A549 (cell line): ENCODE measurements around the gene TMEM229A. TPM values are rescaled to one million over a fixed set of nuclear protein-coding genes. Genes with fewer than 3 reads are reported as not detected.

Source experiments
- ATAC-seq, 2 experiments: fragments of 200-7000 bp in 1 of 2; fragments of >200 bp in 1 of 2; cut with Nextera tagmentation in 1 of 2; cut with Tn5 transposase in 1 of 2; 3 replicates each; pipeline versions ENCODE4 v1.8.0 to v1.9.1; 2018 to 2020; ENCODE audit warnings: mild to moderate bottlenecking in 1 of 2, moderate library complexity in 1 of 2
- CTCF ChIA-PET: fragments of 300-600 bp; sonication (Branson Sonifier 250); formaldehyde crosslinking; extraction: SDS; loops from one replicate; lab custom pipeline; 2021; ENCODE audit warnings: antibody characterized with exemption, inconsistent platforms; lab: Yijun Ruan, JAX
- POLR2A ChIA-PET: fragments of 350-600 bp; formaldehyde crosslinking; extraction: SDS; loops from one replicate; lab custom pipeline; 2021; ENCODE audit warnings: antibody characterized with exemption, inconsistent platforms; lab: Yijun Ruan, JAX
- DNase-seq, 2 experiments: peaks; one replicate each; pipeline versions ENCODE4 v3.0.0 to v3.0.0-alpha.2; 2011 to 2016; ENCODE audit warnings: low read depth in 1 of 2, low spot score in 1 of 2
- FAIRE-seq: peaks from 2 replicates; lab custom pipeline; 2011; peaks lifted over from hg19 to GRCh38; lab: Jason Lieb, UNC
- H3K27ac ChIP-seq, 2 experiments: fragments of >200 bp; sonication (Bioruptor Twin); formaldehyde crosslinking; 3 replicates each; pipeline ENCODE4 v1.5.1; 2016 to 2017
- H3K4me1 ChIP-seq: fragments of >200 bp; sonication (Bioruptor Twin); formaldehyde crosslinking; 3 replicates; pipeline ENCODE4 v1.6.1; 2016
- H3K4me2 ChIP-seq: fragments of >200 bp; sonication (Bioruptor Twin); formaldehyde crosslinking; 3 replicates; pipeline ENCODE4 v1.6.1; 2016
- H3K4me3 ChIP-seq: fragments of >200 bp; sonication (Bioruptor Twin); formaldehyde crosslinking; 3 replicates; pipeline ENCODE4 v1.5.1; 2016
- H3K9me3 ChIP-seq: fragments of >200 bp; sonication (Bioruptor Twin); formaldehyde crosslinking; 3 replicates; pipeline ENCODE4 v1.6.1; 2016
- ATOH8 ChIP-seq: fragments of 250-450 bp; sonication (Bioruptor Pico); IDR thresholded peaks from 2 replicates; pipeline ENCODE4 v1.5.0; 2020; ENCODE audit warnings: low read depth, mild to moderate bottlenecking, moderate library complexity
- CBX2 ChIP-seq: fragments of 200-600 bp; sonication (generic); IDR thresholded peaks from 2 replicates; pipeline ENCODE4 v1.6.1; 2016; ENCODE audit warnings: low read depth, mild to moderate bottlenecking, borderline replicate concordance
- CBX8 ChIP-seq: fragments of 200-600 bp; sonication (generic); IDR thresholded peaks from 2 replicates; pipeline ENCODE4 v1.6.1; 2016
- CEBPB ChIP-seq, 2 experiments: fragments of >200 bp in 1 of 2; sonication (Bioruptor Twin) in 1 of 2; formaldehyde crosslinking in 1 of 2; IDR thresholded peaks; 2 replicates each; pipeline ENCODE4 v1.6.1; 2012 to 2016
- CHD4 ChIP-seq: fragments of 200-600 bp; sonication (generic); IDR thresholded peaks from 2 replicates; pipeline ENCODE4 v1.6.1; 2016; ENCODE audit warnings: antibody characterized with exemption, mild to moderate bottlenecking, borderline replicate concordance
- EHF ChIP-seq: fragments of 250-450 bp; sonication (Bioruptor Pico); IDR thresholded peaks from 2 replicates; pipeline ENCODE4 v1.5.0; 2020; ENCODE audit warnings: mild to moderate bottlenecking
- EP300 ChIP-seq, 2 experiments: fragments of >200 bp; sonication (Bioruptor Twin); formaldehyde crosslinking; IDR thresholded peaks; 2 replicates in 1 of 2; 3 replicates in 1 of 2; pipeline ENCODE4 v1.6.1; 2016 to 2017
- ESRRA ChIP-seq: fragments of 150-350 bp; IDR thresholded peaks from 2 replicates; pipeline ENCODE4 v1.6.1; 2014; ENCODE audit warnings: mild to moderate bottlenecking, low read length, borderline replicate concordance
- HES2 ChIP-seq: fragments of >200 bp; sonication (Bioruptor Twin); formaldehyde crosslinking; IDR thresholded peaks from 2 replicates; pipeline ENCODE4 v1.6.1; 2016
- HOXA7 ChIP-seq: fragments of 250-450 bp; sonication (Bioruptor Pico); IDR thresholded peaks from 2 replicates; pipeline ENCODE4 v1.5.0; 2020; ENCODE audit warnings: mild to moderate bottlenecking, moderate library complexity
- HOXB5 ChIP-seq: fragments of 250-450 bp; sonication (Bioruptor Pico); IDR thresholded peaks from 2 replicates; pipeline ENCODE4 v1.5.0; 2020; ENCODE audit warnings: mild to moderate bottlenecking, moderate library complexity
- JUN ChIP-seq, 2 experiments: fragments of >200 bp; sonication (Bioruptor Twin); formaldehyde crosslinking; IDR thresholded peaks; 2 replicates in 1 of 2; 3 replicates in 1 of 2; pipeline ENCODE4 v1.6.1; 2016 to 2017
- JUNB ChIP-seq: fragments of >200 bp; sonication (Bioruptor Twin); formaldehyde crosslinking; IDR thresholded peaks from 2 replicates; pipeline ENCODE4 v1.6.1; 2016
- KDM1A ChIP-seq: fragments of 200-600 bp; sonication (generic); IDR thresholded peaks from 2 replicates; pipeline ENCODE4 v1.6.1; 2016; ENCODE audit warnings: low read depth, mild to moderate bottlenecking
- MAX ChIP-seq: IDR thresholded peaks from 2 replicates; pipeline ENCODE4 v1.6.1; 2012
- MAZ ChIP-seq: fragments of 150-350 bp; IDR thresholded peaks from 2 replicates; pipeline ENCODE4 v1.6.1; 2014; ENCODE audit warnings: antibody characterized with exemption, low read depth, low read length, borderline replicate concordance
- MYC ChIP-seq: IDR thresholded peaks from 2 replicates; pipeline ENCODE4 v1.6.1; 2012; ENCODE audit warnings: mild to moderate bottlenecking, inconsistent platforms, low read length, improper control_type of control experiment, borderline replicate concordance
- NPAS2 ChIP-seq: fragments of 250-450 bp; sonication (Bioruptor Pico); IDR thresholded peaks from 2 replicates; pipeline ENCODE4 v1.8.0; 2022; ENCODE audit warnings: mild to moderate bottlenecking, moderate library complexity, borderline replicate concordance
- PHF8 ChIP-seq: fragments of 200-600 bp; sonication (generic); IDR thresholded peaks from 2 replicates; pipeline ENCODE4 v1.6.1; 2016; ENCODE audit warnings: low read depth, mild to moderate bottlenecking, antibody characterized with exemption, moderate library complexity, borderline replicate concordance
- POLR2A ChIP-seq: IDR thresholded peaks from 2 replicates; pipeline ENCODE4 v1.6.1; 2012; ENCODE audit warnings: mild to moderate bottlenecking, low read length
- RCOR1 ChIP-seq: fragments of 150-350 bp; IDR thresholded peaks from 2 replicates; pipeline ENCODE4 v1.6.1; 2014; ENCODE audit warnings: antibody characterized with exemption, low read length, low read depth
- REST ChIP-seq: fragments of 200-600 bp; sonication (generic); IDR thresholded peaks from 2 replicates; pipeline ENCODE4 v1.6.1; 2016; ENCODE audit warnings: antibody characterized with exemption, mild to moderate bottlenecking, moderate library complexity
- RFX5 ChIP-seq: fragments of 450-650 bp; IDR thresholded peaks from 2 replicates; pipeline ENCODE4 v1.7.1; 2014; ENCODE audit warnings: antibody characterized with exemption, mild to moderate bottlenecking, moderate library complexity
- TP53 ChIP-seq: fragments of 250-450 bp; sonication (Bioruptor Pico); IDR thresholded peaks from 2 replicates; pipeline ENCODE4 v1.5.0; 2021; ENCODE audit warnings: mild to moderate bottlenecking, moderate library complexity
- ZFP36 ChIP-seq: fragments of 450-650 bp; IDR thresholded peaks from 2 replicates; pipeline ENCODE4 v1.6.1; 2014; ENCODE audit warnings: borderline replicate concordance; ENCODE audit not compliant: partially characterized antibody
- ZSCAN20 ChIP-seq: fragments of 250-450 bp; sonication (Bioruptor Pico); IDR thresholded peaks from 2 replicates; pipeline ENCODE4 v1.8.0; 2022; ENCODE audit warnings: mild to moderate bottlenecking, moderate library complexity
- WGBS: methylation state at CpG from one replicate; pipeline ENCODE4 v1.1.6; 2017; ENCODE audit errors: missing lambda C conversion rate; 5-methylcytosine and 5-hydroxymethylcytosine counted together
- polyA plus RNA-seq, 4 experiments: library from polyadenylated mRNA; depleted of rRNA in 3 of 4; stranded (reverse); fragments of >200 nt; fragmentation: RNase III in 1 of 4; extraction: RNeasy Plus Mini Kit Qiagen cat#74134 plus additional on column Dnase treatment in 1 of 4; gene quantifications; 2 replicates in 3 of 4; 3 replicates in 1 of 4; pipeline ENCODE4 v1.2.3, GENCODE V29; 2011 to 2017
- TF ChIP-seq, protein P1 (sequence below): fragments of 450-650 bp; IDR thresholded peaks from 2 replicates; pipeline ENCODE4 v1.6.1; 2014; ENCODE audit warnings: antibody characterized with exemption
- TF ChIP-seq, protein P2 (sequence below): fragments of 150-350 bp; IDR thresholded peaks from 2 replicates; pipeline ENCODE4 v1.6.1; 2014; ENCODE audit warnings: low read depth, mild to moderate bottlenecking, low read length

TMEM229A gene
- polyA plus RNA-seq, 2 of the 4 experiments (the other 2 are of a cell fraction), result not detected

GRCh38 chr7:123995617-123996326 lies 37.1 kb downstream of the TMEM229A start:
- H3K4me2 ChIP-seq, result no peak overlapping the region
- FAIRE-seq (no peak), DNase-seq (no peak), ATAC-seq (no peak)
- H3K27ac ChIP-seq, result no peak overlapping the region
- H3K9me3 ChIP-seq, result no peaks in the 10 kb centered on the region
- CTCF ChIA-PET, result no interaction called here
- POLR2A ChIA-PET, result no interaction called here
- TF ChIP-seq KDM1A (no peak), ZFP36 (no peak), PHF8 (no peak), REST (no peak), JUNB (no peak), ATOH8 (CRISPR knock-in tag) (no peak), EP300 (IDR thresholded peaks at IDR 0.05) (no peak), CBX8 (no peak), HES2 (no peak), NPAS2 (no peak), CHD4 (no peak), JUN (IDR thresholded peaks at IDR 0.05) (no peak), MYC (no peak), RFX5 (no peak), TP53 (CRISPR knock-in tag) (no peak)
- TF ChIP-seq, protein P1, sequence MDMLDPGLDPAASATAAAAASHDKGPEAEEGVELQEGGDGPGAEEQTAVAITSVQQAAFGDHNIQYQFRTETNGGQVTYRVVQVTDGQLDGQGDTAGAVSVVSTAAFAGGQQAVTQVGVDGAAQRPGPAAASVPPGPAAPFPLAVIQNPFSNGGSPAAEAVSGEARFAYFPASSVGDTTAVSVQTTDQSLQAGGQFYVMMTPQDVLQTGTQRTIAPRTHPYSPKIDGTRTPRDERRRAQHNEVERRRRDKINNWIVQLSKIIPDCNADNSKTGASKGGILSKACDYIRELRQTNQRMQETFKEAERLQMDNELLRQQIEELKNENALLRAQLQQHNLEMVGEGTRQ, result no peak
- TF ChIP-seq, protein P2, sequence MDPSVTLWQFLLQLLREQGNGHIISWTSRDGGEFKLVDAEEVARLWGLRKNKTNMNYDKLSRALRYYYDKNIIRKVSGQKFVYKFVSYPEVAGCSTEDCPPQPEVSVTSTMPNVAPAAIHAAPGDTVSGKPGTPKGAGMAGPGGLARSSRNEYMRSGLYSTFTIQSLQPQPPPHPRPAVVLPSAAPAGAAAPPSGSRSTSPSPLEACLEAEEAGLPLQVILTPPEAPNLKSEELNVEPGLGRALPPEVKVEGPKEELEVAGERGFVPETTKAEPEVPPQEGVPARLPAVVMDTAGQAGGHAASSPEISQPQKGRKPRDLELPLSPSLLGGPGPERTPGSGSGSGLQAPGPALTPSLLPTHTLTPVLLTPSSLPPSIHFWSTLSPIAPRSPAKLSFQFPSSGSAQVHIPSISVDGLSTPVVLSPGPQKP, result no peak
- no peaks in the 10 kb centered on the region for H3K4me1 ChIP-seq
- H3K4me3 ChIP-seq, result no peak overlapping the region
- WGBS, result 40% methylated on average over 10 of the region's 10 CpGs

GRCh38 chr7:123994449-123994848 lies 38.4 kb downstream of the TMEM229A start:
- no peak for FAIRE-seq
- POLR2A ChIA-PET, result no interaction called here

More at GRCh38 chr7:123994449-123994848, 38.4 kb downstream of the TMEM229A start:
- no peak overlapping the region for H3K27ac ChIP-seq
- TF ChIP-seq HOXB5 (CRISPR knock-in tag) (no peak), ZSCAN20 (CRISPR knock-in tag) (no peak), CBX2 (no peak), HOXA7 (CRISPR knock-in tag) (no peak), CEBPB (IDR thresholded peaks at IDR 0.05) (no peak), EHF (CRISPR knock-in tag) (no peak), MAX (no peak), RFX5 (no peak), ESRRA (no peak), POLR2A (no peak), MAZ (no peak), JUN (IDR thresholded peaks at IDR 0.05) (no peak), RCOR1 (no peak)
- no peak overlapping the region for H3K4me2 ChIP-seq
- CTCF ChIA-PET, result no interaction called here
- H3K4me1 ChIP-seq, result no peaks in the 10 kb centered on the region
- H3K4me3 ChIP-seq, result no peak overlapping the region
- ATAC-seq, result no peak
- no peak for DNase-seq
- no peaks in the 10 kb centered on the region for H3K9me3 ChIP-seq
